A673 (cell line): ENCODE results near the gene TMEM121B. TPM values are rescaled to one million over a fixed set of nuclear protein-coding genes. Genes with fewer than 3 reads are reported as not detected.
"Not testable (repeated sequence)": the region's sequence is repeated elsewhere in the genome, so short reads cannot be mapped to it uniquely, and the experiment has no call there.

Experiments
- BruUV-seq: library from RNA; stranded (reverse); fragments of 400-500 nt; replicated peaks from 2 replicates; lab custom pipeline; 2021; lab: Mats Ljungman, UMichigan
- CTCF ChIA-PET: fragments of 300-600 bp; sonication (Branson Sonifier 250); formaldehyde crosslinking; loops from one replicate; lab custom pipeline; 2022; ENCODE audit warnings: antibody characterized with exemption; lab: Charles Lee
- POLR2A ChIA-PET: fragments of 300-600 bp; sonication (Branson Sonifier 250); formaldehyde crosslinking; loops from one replicate; lab custom pipeline; 2022; ENCODE audit warnings: antibody characterized with exemption; ENCODE audit not compliant: low non-redundant PET; lab: Charles Lee
- DNase-seq: peaks from one replicate; pipeline ENCODE4 v3.0.0-alpha.2; 2015; ENCODE audit warnings: low spot score
- H3K27ac ChIP-seq: fragments of 200-600 bp; sonication (generic); 2 replicates; pipeline ENCODE4 v1.5.1; 2016; ENCODE audit warnings: mixed run types, low read depth, mild to moderate bottlenecking, mixed read lengths, antibody characterized with exemption, low read length; ENCODE audit not compliant: poor library complexity, severe bottlenecking
- H3K27me3 ChIP-seq: fragments of 200-600 bp; sonication (generic); replicated peaks from 2 replicates; pipeline ENCODE4 v1.6.1; 2017; ENCODE audit warnings: mixed run types, low read depth, mild to moderate bottlenecking, mixed read lengths, antibody characterized with exemption, low read length; ENCODE audit not compliant: insufficient read depth, poor library complexity
- H3K36me3 ChIP-seq: fragments of 200-600 bp; sonication (generic); 2 replicates; pipeline ENCODE4 v1.6.1; 2016; ENCODE audit warnings: mixed run types, mild to moderate bottlenecking, mixed read lengths, antibody characterized with exemption, low read length; ENCODE audit not compliant: insufficient read depth, poor library complexity, severe bottlenecking
- H3K4me1 ChIP-seq: fragments of 200-600 bp; sonication (generic); 2 replicates; pipeline ENCODE4 v1.6.1; 2017; ENCODE audit warnings: mixed run types, mild to moderate bottlenecking, mixed read lengths, antibody characterized with exemption, low read length; ENCODE audit not compliant: insufficient read depth, poor library complexity, severe bottlenecking
- H3K4me3 ChIP-seq: fragments of 200-600 bp; sonication (generic); 2 replicates; pipeline ENCODE4 v1.5.1; 2016; ENCODE audit warnings: low read depth, mixed run types, mild to moderate bottlenecking, mixed read lengths, low read length; ENCODE audit not compliant: poor library complexity, severe bottlenecking
- H3K9me3 ChIP-seq: fragments of 200-600 bp; sonication (generic); 2 replicates; pipeline ENCODE4 v1.6.1; 2016; ENCODE audit warnings: mixed run types, low read depth, mild to moderate bottlenecking, mixed read lengths, antibody characterized with exemption, low read length; ENCODE audit not compliant: poor library complexity, severe bottlenecking
- CTCF ChIP-seq: fragments of 300-800, 200-600 bp; sonication (generic); conservative IDR thresholded peaks from 2 replicates; pipeline ENCODE4 v1.5.1; 2017; ENCODE audit warnings: low read depth, mild to moderate bottlenecking, antibody characterized with exemption, low read length, moderate library complexity, mixed read lengths
- EZH2 ChIP-seq: fragments of 200-600 bp; sonication (generic); IDR thresholded peaks from 2 replicates; pipeline ENCODE4 v1.6.1; 2017; ENCODE audit warnings: borderline replicate concordance, low read depth, mild to moderate bottlenecking, mixed read lengths, antibody characterized with exemption, low read length; ENCODE audit not compliant: poor library complexity, severe bottlenecking
- intact Hi-C: fragments of 100-400 bp; cut with micrococcal nuclease; formaldehyde crosslinking; loops from one replicate; pipeline ENCODE4 v1.10.0; 2022; ENCODE audit not compliant: unreplicated experiment
- total RNA-seq: library from RNA; stranded (reverse); gene quantifications from 2 replicates; pipeline ENCODE4 v1.2.3, GENCODE V29; 2021

The TMEM121B gene
- total RNA-seq, 1 experiment from 2014 or later: 2.5 TPM

GRCh38 chr22:17152340-17152739, 31.2 kb upstream of the TMEM121B start:
- Histone ChIP-seq H3K27me3 (no peaks in the 10 kb centered on the region), H3K4me3 (no peak overlapping the region), H3K4me1 (no peaks in the 10 kb centered on the region), H3K36me3 (no peaks in the 10 kb centered on the region), H3K27ac (no peak overlapping the region), H3K9me3 (no peaks in the 10 kb centered on the region)
- ChIA-PET POLR2A (no interaction called here), CTCF (no interaction called here)
- intact Hi-C loops: no loop called here
- no peak for DNase-seq
- TF ChIP-seq CTCF (no peak), EZH2 (no peak)
- no TSS peak for BruUV-seq

GRCh38 chr22:17149076-17149815, 28.1 kb upstream of the TMEM121B start:
- ChIA-PET POLR2A (no interaction called here), CTCF (no interaction called here)
- no TSS peak for BruUV-seq
- no peak for DNase-seq
- TF ChIP-seq EZH2 (no peak), CTCF (no peak)
- H3K27ac ChIP-seq: no peak overlapping the region
- no peaks in the 10 kb centered on the region for H3K4me1 ChIP-seq
- H3K36me3 ChIP-seq: no peaks in the 10 kb centered on the region
- H3K9me3 ChIP-seq: no peaks in the 10 kb centered on the region
- intact Hi-C loops: no loop called here
- H3K4me3 ChIP-seq: no peak overlapping the region
- no peaks in the 10 kb centered on the region for H3K27me3 ChIP-seq

- POLR2A ChIA-PET, DNase-seq, H3K27me3 ChIP-seq, H3K4me1 ChIP-seq, intact Hi-C loops, CTCF ChIA-PET, H3K9me3 ChIP-seq, H3K27ac ChIP-seq, BruUV-seq, H3K4me3 ChIP-seq: not testable (repeated sequence)
- H3K36me3 ChIP-seq: peaks cover 12% of the 10 kb centered on the region
These were observed 26.3 kb upstream of the TMEM121B start for GRCh38 chr22:17147458-17147857.
